ENCODE results near the gene VPS26B. TPM values are rescaled to one million over a fixed set of nuclear protein-coding genes. Genes with fewer than 3 reads are reported as not detected.

VPS26B gene
- 10 to 100 TPM; 63.8 to 64.3 TPM for total RNA-seq

GRCh38 chr11:134223836-134224709, at the start of gene VPS26B, which contains the start of gene NCAPD3:
TSS of gene VPS26B (plus strand) at chr11:134224671. CDS start at chr11:134225123, 452 bp downstream.
TSS of gene NCAPD3 (minus strand) at chr11:134223967. CDS start at chr11:134223926, 41 bp downstream.

GRCh38 chr11:134253188-134253993, 28.9 kb downstream of the VPS26B start, which contains the start of the genes ACAD8 and THYN1:
TSS of gene ACAD8 (plus strand) at chr11:134253568. CDS start at chr11:134253601, 33 bp downstream.
TSS of gene THYN1 (minus strand) at chr11:134253352. CDS start at chr11:134252882, 470 bp downstream.

GRCh38 chr11:134275534-134276395, 51.3 kb downstream of the VPS26B start, which contains the start of gene GLB1L3:
TSS of gene GLB1L3 (plus strand) at chr11:134276379. CDS start at chr11:134276741, 362 bp downstream.

Other genes with a start within 250 kb of the VPS26B start
- gene JAM3, start 155.6 kb upstream of the VPS26B start, total RNA-seq = 1 to 10 TPM; 5.2 to 5.4 TPM
- 10 to 100 TPM; 90.9 to 92.7 TPM for gene NCAPD3, start 704 bp upstream of the VPS26B start, total RNA-seq
- gene THYN1, start 28.7 kb downstream of the VPS26B start, total RNA-seq = 10 to 100 TPM; 56.3 to 57.1 TPM
- gene ACAD8, start 28.9 kb downstream of the VPS26B start, total RNA-seq = 10 to 100 TPM; 21.3 to 21.8 TPM
- gene GLB1L3, start 51.7 kb downstream of the VPS26B start, total RNA-seq = 1 to 10 TPM; 7.8 to 8.5 TPM
- gene GLB1L2, start 107.3 kb downstream of the VPS26B start, total RNA-seq = 1 to 10 TPM; 2.2 to 2.3 TPM
- gene B3GAT1, start 187.6 kb downstream of the VPS26B start, total RNA-seq = 1 to 10 TPM; 2.1 to 3.0 TPM